HCT116 (cell line): ENCODE results near the gene MICALL1. TPM values are rescaled to one million over a fixed set of nuclear protein-coding genes. Genes with fewer than 3 reads are reported as not detected.

ENCODE experiments used
- ATAC-seq: fragments of 200-7000 bp; cut with Tn5 transposase; 2 replicates; pipeline ENCODE4 v1.9.1; 2020; ENCODE audit warnings: mild to moderate bottlenecking, moderate library complexity
- BruUV-seq: library from RNA; stranded (reverse); fragments of 400-500 nt; replicated peaks from 2 replicates; lab custom pipeline; 2021; lab: Mats Ljungman, UMichigan
- CTCF ChIA-PET: fragments of 300-600 bp; sonication (Branson Sonifier 250); formaldehyde crosslinking; loops from one replicate; lab custom pipeline; 2021; ENCODE audit warnings: antibody characterized with exemption; lab: Charles Lee
- POLR2A ChIA-PET: fragments of 300-600, 350-600 bp; sonication (Branson Sonifier 250); formaldehyde crosslinking; loops from one replicate; lab custom pipeline; 2021; ENCODE audit warnings: antibody characterized with exemption; lab: Charles Lee
- RAD21 ChIA-PET, 2 experiments: fragments of 300-600 bp; sonication (Branson Sonifier 250); formaldehyde crosslinking; loops; one replicate each; lab custom pipeline; 2023; ENCODE audit warnings: low total read pairs in 2 of 2; ENCODE audit not compliant: uncharacterized antibody in 2 of 2, unreplicated experiment in 2 of 2, low non-redundant PET in 1 of 2; lab: Charles Lee
- DNase-seq: peaks from one replicate; pipeline ENCODE4 v3.0.0-alpha.2; 2010; ENCODE audit warnings: low read depth, low spot score
- H2AFZ ChIP-seq: fragments of 200-600 bp; shearing (Covaris generic), sonication (generic); 2 replicates; pipeline ENCODE4 v1.6.1; 2017; ENCODE audit warnings: low read depth, mixed run types, mixed read lengths, antibody characterized with exemption, low read length; ENCODE audit not compliant: poor library complexity, severe bottlenecking
- H3K27ac ChIP-seq: 2 replicates; pipeline ENCODE4 v1.5.1; 2012; ENCODE audit warnings: low read depth, low read length
- H3K27me3 ChIP-seq: fragments of 200-600 bp; sonication (generic); 2 replicates; pipeline ENCODE4 v1.6.1; 2016; ENCODE audit warnings: mixed run types, low read length, mixed read lengths; ENCODE audit not compliant: insufficient read depth
- H3K36me3 ChIP-seq, 2 experiments: fragments of 200-500 bp in 1 of 2; fragments of 200-600 bp in 1 of 2; sonication (Bioruptor generic) in 1 of 2; sonication (generic) in 1 of 2; 2 replicates each; pipeline versions ENCODE4 v1.5.1 to v1.6.1; 2014 to 2016; ENCODE audit warnings: low read length in 2 of 2, inconsistent platforms in 1 of 2, mixed read lengths in 1 of 2, mixed run types in 1 of 2; ENCODE audit not compliant: insufficient read depth in 2 of 2, control insufficient read depth in 1 of 2
- H3K4me1 ChIP-seq, 2 experiments: fragments of 200-600 bp in 1 of 2; sonication (generic) in 1 of 2; 2 replicates each; pipeline versions ENCODE4 v1.5.1 to v1.6.1; 2012 to 2017; ENCODE audit warnings: low read length in 2 of 2, inconsistent platforms in 1 of 2, mild to moderate bottlenecking in 1 of 2, mixed read lengths in 1 of 2, mixed run types in 1 of 2, moderate library complexity in 1 of 2; ENCODE audit not compliant: insufficient read depth in 2 of 2, control insufficient read depth in 1 of 2
- H3K4me2 ChIP-seq: fragments of 200-600 bp; sonication (generic); 2 replicates; pipeline ENCODE4 v1.6.1; 2017; ENCODE audit warnings: mixed run types, low read length, mixed read lengths
- H3K4me3 ChIP-seq, 2 experiments: fragments of 200-600 bp in 1 of 2; sonication (generic) in 1 of 2; replicated peaks in 1 of 2; 2 replicates each; pipeline ENCODE4 v1.5.1; 2011 to 2016; ENCODE audit warnings: low read length in 2 of 2, control low read depth in 1 of 2, low read depth in 1 of 2, mild to moderate bottlenecking in 1 of 2, mixed read lengths in 1 of 2, mixed run types in 1 of 2
- H3K79me2 ChIP-seq: fragments of 200-600 bp; sonication (generic); 2 replicates; pipeline ENCODE4 v1.6.1; 2017; ENCODE audit warnings: mild to moderate bottlenecking, mixed run types, low read length, moderate library complexity, mixed read lengths; ENCODE audit not compliant: insufficient read depth
- H3K9ac ChIP-seq: fragments of 200-600 bp; sonication (generic); 2 replicates; pipeline ENCODE4 v1.6.1; 2016; ENCODE audit warnings: low read length, mixed read lengths
- H3K9me2 ChIP-seq: fragments of 200-600 bp; sonication (generic), shearing (Covaris generic); 2 replicates; pipeline ENCODE4 v1.6.1; 2017; ENCODE audit warnings: mixed run types, mild to moderate bottlenecking, moderate library complexity; ENCODE audit not compliant: insufficient read depth
- H3K9me3 ChIP-seq, 2 experiments: fragments of 200-500 bp in 1 of 2; fragments of 200-600 bp in 1 of 2; sonication (Bioruptor generic) in 1 of 2; sonication (generic) in 1 of 2; 2 replicates each; pipeline ENCODE4 v1.6.1; 2014 to 2017; ENCODE audit warnings: low read length in 2 of 2, mixed read lengths in 2 of 2, inconsistent platforms in 1 of 2, low read depth in 1 of 2, mild to moderate bottlenecking in 1 of 2, mixed run types in 1 of 2, moderate library complexity in 1 of 2; ENCODE audit not compliant: control insufficient read depth in 1 of 2, insufficient read depth in 1 of 2
- H4K20me1 ChIP-seq: fragments of 200-600 bp; sonication (generic), shearing (Covaris generic); 2 replicates; pipeline ENCODE4 v1.6.1; 2017; ENCODE audit warnings: mixed run types, mild to moderate bottlenecking, moderate library complexity; ENCODE audit not compliant: insufficient read depth
- CBX3 ChIP-seq: IDR thresholded peaks from 2 replicates; pipeline ENCODE4 v1.6.1; 2012; ENCODE audit warnings: low read depth
- CEBPB ChIP-seq: IDR thresholded peaks from 2 replicates; pipeline ENCODE4 v1.6.1; 2012; ENCODE audit warnings: low read depth
- CTCF ChIP-seq, 3 experiments: fragments of 200-600 bp in 1 of 3; sonication (generic) in 1 of 3; IDR thresholded peaks in 2 of 3; conservative IDR thresholded peaks in 1 of 3; 2 replicates each; pipeline ENCODE4 v1.5.1; 2012 to 2017; ENCODE audit warnings: low read depth in 2 of 3, low read length in 2 of 3, antibody characterized with exemption in 1 of 3, borderline replicate concordance in 1 of 3, control low read depth in 1 of 3, mild to moderate bottlenecking in 1 of 3, mixed read lengths in 1 of 3, mixed run types in 1 of 3, moderate library complexity in 1 of 3; ENCODE audit not compliant: insufficient read depth in 1 of 3
- EGR1 ChIP-seq: IDR thresholded peaks from 2 replicates; pipeline ENCODE4 v1.6.1; 2012; ENCODE audit warnings: low read depth
- ELF1 ChIP-seq: IDR thresholded peaks from 2 replicates; pipeline ENCODE4 v1.6.1; 2012; ENCODE audit warnings: low read depth, borderline replicate concordance
- EZH2phosphoT487 ChIP-seq: fragments of 200-600 bp; IDR thresholded peaks from 2 replicates; pipeline ENCODE4 v1.6.1; 2018; ENCODE audit warnings: antibody characterized with exemption, borderline replicate concordance
- FOSL1 ChIP-seq: IDR thresholded peaks from 2 replicates; pipeline ENCODE4 v1.6.1; 2012; ENCODE audit warnings: low read depth
- JUND ChIP-seq: IDR thresholded peaks from 2 replicates; pipeline ENCODE4 v1.6.1; 2012
- POLR2A ChIP-seq: IDR thresholded peaks from 2 replicates; pipeline ENCODE4 v1.7.0; 2011; ENCODE audit warnings: borderline replicate concordance; ENCODE audit not compliant: insufficient read depth, insufficient read length; ENCODE audit errors: extremely low read depth
- POLR2AphosphoS5 ChIP-seq: IDR thresholded peaks from 2 replicates; pipeline ENCODE4 v1.6.1; 2011; ENCODE audit warnings: mild to moderate bottlenecking, low read depth, low read length, moderate library complexity
- RAD21 ChIP-seq: IDR thresholded peaks from 2 replicates; pipeline ENCODE4 v1.6.1; 2012; ENCODE audit warnings: low read depth, mild to moderate bottlenecking
- SIN3A ChIP-seq: IDR thresholded peaks from 2 replicates; pipeline ENCODE4 v1.6.1; 2012; ENCODE audit warnings: low read depth
- SP1 ChIP-seq: IDR thresholded peaks from 2 replicates; pipeline ENCODE4 v1.6.1; 2012; ENCODE audit warnings: low read depth
- SRF ChIP-seq: IDR thresholded peaks from 2 replicates; pipeline ENCODE4 v1.6.1; 2012; ENCODE audit warnings: low read depth
- TCF7L2 ChIP-seq: IDR thresholded peaks from 2 replicates; pipeline ENCODE4 v1.7.0; 2011; ENCODE audit warnings: borderline replicate concordance, inconsistent platforms; ENCODE audit not compliant: insufficient read depth, insufficient read length; ENCODE audit errors: extremely low read depth
- YY1 ChIP-seq: IDR thresholded peaks from 2 replicates; pipeline ENCODE4 v1.6.1; 2011; ENCODE audit warnings: low read length, low read depth, moderate library complexity, mild to moderate bottlenecking; ENCODE audit not compliant: insufficient replicate concordance; ENCODE audit errors: extremely low read depth
- ZBTB33 ChIP-seq: IDR thresholded peaks from 2 replicates; pipeline ENCODE4 v1.6.1; 2011; ENCODE audit warnings: mild to moderate bottlenecking, low read length, moderate library complexity; ENCODE audit not compliant: insufficient replicate concordance; ENCODE audit errors: extremely low read depth
- ZFX ChIP-seq: fragments of 450-650 bp; IDR thresholded peaks from 2 replicates; pipeline ENCODE4 v1.6.1; 2017
- intact Hi-C: fragments of 100-400 bp; cut with micrococcal nuclease; formaldehyde crosslinking; loops from 2 replicates; pipeline ENCODE4 v1.10.0; 2022
- total RNA-seq: library from RNA; stranded (reverse); gene quantifications from one replicate; pipeline ENCODE4 v1.2.1, GENCODE V29; 2021; ENCODE audit not compliant: unreplicated experiment

Gene MICALL1
- total RNA-seq, 1 experiment from 2014 or later = 35.2 TPM

- intact Hi-C loops = no loop called here
- H3K9me3 ChIP-seq = no peaks in the 10 kb centered on the region
- RAD21 ChIA-PET = no interaction called here
- H3K9ac ChIP-seq = no peak overlapping the region
- no peaks in the 10 kb centered on the region for H3K4me1 ChIP-seq
- CTCF ChIA-PET = no interaction called here
- no peak overlapping the region for H3K4me2 ChIP-seq
- POLR2A ChIA-PET = no interaction called here
- no peak overlapping the region for H3K27ac ChIP-seq
- H2AFZ ChIP-seq = no peak overlapping the region
- no peak overlapping the region for H3K4me3 ChIP-seq
- TF ChIP-seq EGR1 (no peak), SP1 (no peak), ZFX (no peak), CEBPB (no peak), CBX3 (no peak), RAD21 (no peak), TCF7L2 (no peak), JUND (no peak), POLR2AphosphoS5 (no peak), ELF1 (no peak), ZBTB33 (no peak), CTCF (IDR thresholded peaks at IDR 0.05 in 2 of 3, conservative IDR thresholded peaks at IDR 0.05 in 1 of 3; ENCODE audit: borderline replicate concordance in 1 of 3, insufficient read depth in 1 of 3, low read depth in 2 of 3, low read length in 2 of 3) (no peak), POLR2A (no peak), SRF (no peak), SIN3A (no peak), EZH2phosphoT487 (no peak), FOSL1 (no peak), YY1 (no peak)
- no TSS peak for BruUV-seq
- ATAC-seq (no peak), DNase-seq (no peak)
- H3K36me3 ChIP-seq = peaks cover 17 to 20% of the 10 kb centered on the region in 2 experiments; a peak in 3 of 4 replicates
- no peaks in the 10 kb centered on the region for H3K27me3 ChIP-seq
- H3K9me2 ChIP-seq = no peaks in the 10 kb centered on the region
- no peaks in the 10 kb centered on the region for H3K79me2 ChIP-seq
- no peaks in the 10 kb centered on the region for H4K20me1 ChIP-seq
These were observed 14.0 kb downstream of the MICALL1 start for GRCh38 chr22:37920126-37920525.
